ENCODE data around the gene WRAP73.

GRCh38 chr1:3671371-3672180 is 21.7 kb upstream of the WRAP73 start:
- TF ChIP-seq CTCF (IDR thresholded peaks at IDR 0.05) (no peak), POLR2A (IDR thresholded peaks at IDR 0.05) (no peak), POLR2AphosphoS5 (IDR thresholded peaks at IDR 0.05) (no peak), EP300 (IDR thresholded peaks at IDR 0.05) (no peak)
